ELR (cell line): ENCODE data around the gene C11orf52.

ENCODE experiments used
- DNase-seq: peaks from one replicate; pipeline ENCODE4 v3.0.0-alpha.2; 2015; ENCODE audit warnings: low read depth

The C11orf52 gene

DNA sequence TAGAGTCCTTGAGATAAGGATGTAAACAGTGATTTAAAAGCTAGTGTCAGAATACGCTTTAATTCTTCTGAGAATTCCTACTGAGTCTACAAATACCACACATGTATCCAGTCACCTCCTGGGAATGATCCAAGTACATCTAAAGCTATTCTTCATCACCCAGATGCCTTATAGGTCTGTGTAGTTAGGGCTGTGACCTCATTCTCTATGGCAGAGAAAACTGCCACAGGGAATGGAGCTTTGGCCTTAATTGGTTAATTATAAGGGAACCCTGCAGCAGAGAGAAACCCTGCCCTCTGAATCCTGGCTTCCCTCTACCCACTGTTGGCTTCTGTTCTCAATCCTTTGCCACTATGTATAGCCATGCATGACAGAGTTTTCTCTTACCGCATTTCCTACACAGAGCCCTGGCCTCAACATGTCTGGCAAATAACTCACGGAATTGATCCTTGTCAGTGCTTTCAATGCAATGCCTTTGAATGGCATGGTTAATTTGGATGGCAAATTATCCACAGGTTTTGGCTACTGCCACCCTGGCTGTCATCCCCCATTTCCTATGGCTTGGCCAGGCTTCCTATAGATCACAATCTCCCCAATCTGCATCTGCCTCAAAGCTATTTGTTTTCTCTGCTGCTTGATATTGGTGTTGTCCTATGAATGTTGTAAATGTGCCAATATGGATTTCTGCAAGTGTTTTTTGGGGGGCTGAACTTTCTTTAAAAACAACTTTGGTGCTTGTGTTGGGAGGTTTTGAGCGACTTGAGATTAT lies 21.3 kb downstream of the C11orf52 start:
- peak; percentile 85 for DNase-seq

DNA sequence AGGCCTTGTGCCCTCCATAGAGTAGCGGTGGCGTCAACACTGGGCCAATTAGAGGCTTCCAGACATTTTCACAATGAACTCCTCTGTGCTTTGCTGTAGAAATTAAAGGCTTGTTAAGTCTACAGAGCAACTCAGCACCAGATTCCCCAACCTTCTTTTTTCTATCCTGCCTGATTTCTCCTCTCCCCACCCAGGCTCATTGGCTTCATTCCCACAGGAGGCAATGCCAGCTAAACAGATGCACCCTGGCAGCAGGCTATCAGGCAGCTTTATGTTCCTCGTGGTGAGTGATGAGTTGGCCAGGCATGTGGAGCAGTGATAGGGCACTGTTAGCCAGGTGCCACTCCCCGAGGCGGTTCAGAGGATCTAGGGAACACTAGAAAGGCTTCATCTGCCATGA lies 23.2 kb downstream of the C11orf52 start:
- DNase-seq, result no peak

DNA sequence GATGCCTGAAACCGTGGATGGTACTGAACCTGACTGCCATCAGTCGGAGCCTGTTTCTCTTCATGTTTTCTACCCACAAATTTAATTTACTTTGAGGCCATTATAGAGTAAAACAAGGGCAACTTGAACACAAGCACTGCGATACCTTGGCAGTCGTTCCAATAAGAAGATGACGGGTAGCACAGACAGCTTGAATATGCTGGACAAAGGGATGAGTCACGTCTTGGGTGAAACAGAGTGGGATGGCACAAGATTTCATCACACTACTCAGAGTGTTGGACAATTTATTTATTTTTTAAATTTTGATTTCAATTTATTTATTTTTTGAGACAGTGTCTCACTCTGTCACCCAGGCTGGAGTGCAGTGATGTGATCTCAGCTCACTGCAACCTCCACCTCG lies 24.1 kb downstream of the C11orf52 start:
- DNase-seq, result peak; percentile 40

GRCh38 chr11:111944139-111944538 lies 25.4 kb downstream of the C11orf52 start:
- DNase-seq, result peak; percentile 45

- DNase-seq, result peak; percentile 74
These were observed 25.9 kb downstream of the C11orf52 start for GRCh38 chr11:111944651-111945051.

GRCh38 chr11:111945198-111945597 lies 26.5 kb downstream of the C11orf52 start:
- no peak for DNase-seq

GRCh38 chr11:111946499-111946898 lies 27.8 kb downstream of the C11orf52 start:
- no peak for DNase-seq

- no peak for DNase-seq
These were observed 28.4 kb downstream of the C11orf52 start for GRCh38 chr11:111947143-111947542.

GRCh38 chr11:111949519-111950426 lies 31.1 kb downstream of the C11orf52 start:
- DNase-seq, result no peak

- no peak for DNase-seq
These were observed 32.9 kb downstream of the C11orf52 start for GRCh38 chr11:111951565-111951964.

GRCh38 chr11:111954154-111954553 lies 35.4 kb downstream of the C11orf52 start:
- DNase-seq, result no peak

DNA sequence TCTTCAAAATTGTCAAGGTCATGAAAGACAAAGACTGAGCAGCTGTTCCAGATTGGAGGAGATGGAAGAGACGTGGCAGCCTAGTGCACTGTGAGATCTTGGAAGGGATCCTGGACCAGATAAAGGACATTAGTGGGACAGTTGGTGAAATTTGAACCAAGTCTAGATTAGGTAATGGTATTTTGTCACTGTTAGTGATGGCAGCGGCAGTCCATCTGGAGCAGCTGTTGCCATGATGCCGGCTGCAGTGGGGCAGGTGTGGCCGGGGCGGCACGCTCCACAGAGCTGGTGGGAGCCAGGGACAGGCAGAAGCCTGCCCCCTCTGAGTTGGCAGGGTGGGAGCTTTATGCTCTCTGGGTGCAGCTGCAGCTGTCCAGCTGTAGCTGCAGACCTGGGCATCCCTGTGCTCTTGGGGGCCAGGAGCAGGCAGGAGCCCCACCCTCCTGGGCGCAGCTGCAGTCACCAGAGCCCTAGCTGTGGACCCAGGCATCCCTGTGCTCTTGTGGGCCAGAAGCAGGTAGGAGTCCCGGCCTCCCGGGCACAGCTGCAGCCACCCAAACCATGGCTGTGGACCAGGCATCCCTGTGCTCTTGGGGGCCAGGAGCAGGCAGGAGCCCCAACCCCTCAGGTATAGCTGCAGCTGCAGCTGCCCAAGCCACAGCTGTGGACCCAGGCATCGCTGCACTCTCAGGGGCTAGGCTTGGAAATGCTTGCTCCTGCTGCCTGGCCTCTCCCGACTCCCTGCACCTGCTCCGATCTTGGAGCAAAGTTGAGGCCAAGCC lies 39.1 kb downstream of the C11orf52 start:
- DNase-seq, result no peak

- no peak for DNase-seq
These were observed 42.2 kb downstream of the C11orf52 start for GRCh38 chr11:111960916-111961315.

DNA sequence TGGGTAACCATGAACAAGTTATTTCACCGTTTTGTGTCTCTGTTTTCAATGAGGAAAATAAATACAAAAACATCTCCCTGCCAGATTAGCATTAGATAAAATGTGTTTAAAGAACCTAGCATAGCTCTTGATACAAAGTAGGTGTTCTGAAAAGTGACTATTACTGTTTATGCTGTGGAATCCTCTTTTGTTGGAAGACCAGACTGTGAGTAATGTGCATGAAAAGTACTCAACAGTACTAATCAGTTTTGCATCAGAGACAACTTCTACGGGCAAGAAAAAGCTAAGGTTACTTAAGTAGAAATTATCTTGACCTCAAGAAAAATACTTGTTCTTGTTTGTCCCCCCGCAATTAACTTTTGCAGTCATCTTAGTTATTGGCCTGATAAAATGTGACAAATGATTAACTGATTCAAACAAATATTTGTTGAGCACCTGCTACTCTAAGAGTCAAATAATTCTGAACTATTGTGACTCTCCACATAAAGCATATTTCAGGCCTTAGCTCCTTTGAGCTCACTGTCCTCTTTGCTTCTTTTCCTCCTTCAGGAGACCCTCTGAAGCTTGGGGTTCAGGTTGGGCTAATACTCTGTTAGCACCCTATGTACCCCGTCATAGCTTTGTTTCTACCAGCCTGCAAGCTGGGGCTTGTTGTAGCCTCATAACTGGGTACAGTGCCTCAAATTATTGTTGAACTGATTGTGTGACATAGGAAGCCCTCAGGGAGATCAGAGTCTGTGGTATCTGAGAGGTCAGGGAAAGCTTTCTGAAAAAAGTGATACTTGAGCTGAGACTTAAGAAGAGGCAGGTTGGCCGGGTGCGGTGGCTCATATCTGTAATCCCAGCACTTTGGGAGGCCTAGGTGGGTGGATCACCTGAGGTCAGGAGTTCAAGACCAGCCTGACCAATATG lies 42.9 kb downstream of the C11orf52 start:
- no peak for DNase-seq

DNA sequence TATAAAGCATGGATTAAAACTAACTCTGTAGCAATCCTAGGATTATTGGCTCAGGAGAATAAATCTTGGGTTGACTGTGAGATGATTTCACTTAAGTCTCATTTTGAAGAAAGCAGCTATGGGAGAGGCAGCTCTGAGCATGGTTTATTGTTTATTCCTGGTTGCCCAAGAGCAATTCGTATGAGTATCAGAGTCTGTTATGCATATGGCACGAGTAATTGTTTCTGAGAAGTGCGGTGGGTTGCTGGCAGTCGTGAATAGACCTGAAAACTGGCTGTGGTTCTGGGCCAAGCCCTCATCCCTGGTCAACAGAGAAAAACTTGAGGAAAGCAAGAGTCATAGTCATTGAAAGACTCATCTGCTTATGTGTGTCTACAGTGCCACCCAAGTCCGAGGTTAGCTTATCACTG lies 45.2 kb downstream of the C11orf52 start:
- DNase-seq, result no peak

DNA sequence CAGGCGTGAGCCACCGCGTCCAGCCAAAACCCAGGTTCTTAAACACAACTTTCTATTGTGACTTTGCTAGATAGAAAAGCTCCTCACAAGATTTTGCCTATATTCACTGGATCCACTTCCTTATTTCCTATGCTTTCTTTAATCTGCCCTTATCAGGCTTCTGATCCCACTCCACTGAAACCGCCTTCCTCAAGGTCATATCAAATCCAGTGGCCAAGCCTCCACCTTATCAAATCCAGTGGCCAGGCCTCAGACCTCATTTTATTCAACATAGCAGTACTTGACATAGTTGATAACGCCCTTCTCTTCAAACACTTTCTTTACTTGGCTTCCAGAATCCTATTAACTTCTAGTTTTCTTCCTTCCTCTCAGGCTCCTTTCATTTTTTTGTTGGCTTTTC lies 48.0 kb downstream of the C11orf52 start:
- no peak for DNase-seq

DNA sequence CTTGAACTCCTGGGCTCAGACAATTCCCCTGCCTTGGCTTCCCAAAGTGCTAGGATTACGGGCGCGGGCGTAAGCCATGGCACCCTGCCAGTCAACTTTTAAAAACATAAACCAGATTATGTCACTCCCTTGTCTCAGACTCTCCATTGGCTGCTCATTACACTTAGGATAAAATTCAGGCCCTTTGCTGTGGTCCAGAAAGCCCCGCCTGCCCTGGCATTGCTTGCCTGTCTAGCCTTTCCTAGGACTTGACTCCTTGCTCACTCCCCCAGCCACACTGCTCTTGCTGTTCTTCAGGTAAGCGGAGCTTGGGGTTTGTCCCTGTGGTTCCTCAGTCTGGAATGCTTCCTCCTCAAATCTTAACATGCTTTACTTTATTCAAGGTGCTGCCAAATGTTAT lies 48.9 kb downstream of the C11orf52 start:
- DNase-seq, result no peak

GRCh38 chr11:111969344-111969743 lies 50.6 kb downstream of the C11orf52 start:
- no peak for DNase-seq

- peak; percentile 18 for DNase-seq
These were observed 55.7 kb downstream of the C11orf52 start for GRCh38 chr11:111974446-111974845.

DNA sequence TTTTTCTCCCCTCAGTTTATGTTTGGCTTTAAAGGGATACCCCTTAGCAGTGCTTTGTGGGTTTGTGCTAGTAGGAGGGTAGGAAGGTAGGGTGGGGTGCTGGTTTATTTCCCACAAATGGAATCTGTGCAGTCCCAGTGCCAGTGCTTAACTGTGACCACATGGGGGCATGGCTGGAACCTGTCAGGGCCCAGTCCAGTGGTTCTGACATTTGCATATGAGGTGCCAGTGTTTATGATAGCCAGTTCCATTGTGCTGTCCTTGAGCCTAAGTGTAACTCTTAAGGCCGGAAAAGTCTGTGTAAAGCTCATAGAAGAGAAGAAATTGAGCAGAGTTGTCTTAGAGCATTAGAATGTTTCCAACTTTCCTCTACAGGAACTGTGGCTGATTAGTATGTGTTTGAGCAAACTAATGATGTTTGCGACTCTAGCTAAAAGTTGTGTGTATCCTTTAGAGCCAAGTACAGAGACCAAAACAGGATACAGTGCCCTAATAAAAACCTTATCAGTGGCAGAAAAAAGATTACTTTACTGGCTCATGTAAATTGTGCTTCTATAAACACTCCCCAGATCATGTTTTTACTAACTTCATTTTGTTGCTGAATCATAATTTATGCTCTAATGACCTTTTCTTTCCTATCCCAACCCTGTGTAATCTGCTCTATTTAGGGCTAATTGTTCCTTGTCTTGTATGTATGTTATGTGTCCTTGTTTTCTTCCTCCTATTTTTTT lies 56.5 kb downstream of the C11orf52 start:
- DNase-seq, result peak; percentile 34
